ENCODE results near the gene MCCD1.

Gene MCCD1

GRCh38 chr6:31573239-31574105, 44.7 kb downstream of the MCCD1 start:
- no peak for DNase-seq

- no peak for DNase-seq
These were observed 45.6 kb downstream of the MCCD1 start for GRCh38 chr6:31574106-31575061.

- no peak for DNase-seq
These were observed 46.7 kb downstream of the MCCD1 start, which contains the start of gene TNF for GRCh38 chr6:31575335-31575901. Gene TNF, plus strand, starts transcription at chr6:31575565. Its CDS starts 177 bp downstream, at chr6:31575742.

- DNase-seq = no peak
These were observed 47.4 kb downstream of the MCCD1 start for GRCh38 chr6:31575952-31576685.

- DNase-seq = no peak
These were observed 48.3 kb downstream of the MCCD1 start for GRCh38 chr6:31576897-31577578.

- no peak for DNase-seq
These were observed 48.8 kb downstream of the MCCD1 start for GRCh38 chr6:31577579-31577966.

- no peak for DNase-seq
These were observed 49.7 kb downstream of the MCCD1 start for GRCh38 chr6:31578184-31579118.

GRCh38 chr6:31579119-31579505, 50.4 kb downstream of the MCCD1 start:
- DNase-seq = no peak

Measured in hippocampal formation (tissue), 2 donors.